ENCODE measurements around the gene ABHD1. TPM values are rescaled to one million over a fixed set of nuclear protein-coding genes. Genes with fewer than 3 reads are reported as not detected.

ABHD1 gene
- total and polyA plus RNA-seq, 2 donors (not counting 1 experiment from before 2014, with no cell fraction given), result 0.08 to 0.17 TPM

DNA sequence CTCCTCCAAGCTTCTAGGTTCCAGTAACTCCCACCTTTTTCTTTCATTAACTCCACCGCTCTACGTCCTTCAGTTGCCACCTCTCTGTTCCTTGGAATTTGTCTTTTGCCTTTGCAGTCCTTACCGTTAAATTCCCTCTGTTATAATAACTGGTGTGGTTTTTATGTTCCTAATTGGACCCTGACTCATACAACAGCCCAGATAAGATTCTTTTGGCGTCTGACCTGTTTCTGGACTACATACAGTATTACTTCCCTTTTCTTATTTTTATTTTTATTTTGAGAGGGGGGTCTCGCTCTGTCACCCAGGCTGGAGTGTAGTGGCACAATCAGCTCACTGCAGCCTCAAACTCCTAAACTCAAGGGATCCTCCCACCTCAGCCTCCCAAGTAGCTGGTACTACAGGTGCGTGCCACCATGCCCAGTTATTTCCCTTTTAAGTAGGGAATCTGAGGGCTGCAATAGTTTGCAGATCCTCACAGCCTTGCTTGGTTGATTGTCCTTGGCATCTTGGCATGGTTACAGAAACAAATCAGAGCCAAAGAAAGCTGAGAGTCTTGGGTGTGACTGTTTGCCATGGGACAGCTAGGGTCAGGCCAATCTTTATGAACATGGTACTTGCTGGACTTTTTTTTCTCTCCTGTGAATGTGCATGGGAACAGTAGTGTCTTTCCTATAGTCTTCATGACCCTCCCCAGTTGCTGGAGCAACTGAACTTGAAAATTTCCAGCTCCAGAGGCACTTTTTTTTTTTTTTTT is 47.1 kb downstream of the ABHD1 start:
- no peaks in the 10 kb centered on the region for H4K20me1 ChIP-seq (ENCODE audit: control insufficient read depth, extremely low read depth, insufficient read depth, low read length)
- no peaks in the 10 kb centered on the region for H3K4me1 ChIP-seq (ENCODE audit: control insufficient read depth, extremely low read depth, insufficient read depth, low read length)
- no peak overlapping the region for H3K27ac ChIP-seq (ENCODE audit: insufficient read depth, low read length)
- no peaks in the 10 kb centered on the region for H3K79me2 ChIP-seq (ENCODE audit: control insufficient read depth, insufficient read depth, low read length)
- no peak overlapping the region for H3K4me2 ChIP-seq (ENCODE audit: extremely low read depth, insufficient read depth, low read length)
- no peak overlapping the region for H3K4me3 ChIP-seq (replicated peaks in 1 of 4; ENCODE audit: control extremely low read depth in 1 of 4, insufficient read depth in 1 of 4, low read depth in 3 of 4, low read length in 4 of 4)
- no peaks in the 10 kb centered on the region for H3K36me3 ChIP-seq (ENCODE audit: control insufficient read depth, insufficient read depth, low read length)
- H3K27me3 ChIP-seq (ENCODE audit: control insufficient read depth, insufficient read depth, low read length), result peaks cover 14% of the 10 kb centered on the region
- H3K9me3 ChIP-seq (ENCODE audit: control insufficient read depth, insufficient read depth, low read depth, low read length), result no peaks in the 10 kb centered on the region
- TF ChIP-seq EZH2 (IDR thresholded peaks at IDR 0.05; ENCODE audit: low read length, missing control alignments), result no peak
- TF ChIP-seq, protein P1, sequence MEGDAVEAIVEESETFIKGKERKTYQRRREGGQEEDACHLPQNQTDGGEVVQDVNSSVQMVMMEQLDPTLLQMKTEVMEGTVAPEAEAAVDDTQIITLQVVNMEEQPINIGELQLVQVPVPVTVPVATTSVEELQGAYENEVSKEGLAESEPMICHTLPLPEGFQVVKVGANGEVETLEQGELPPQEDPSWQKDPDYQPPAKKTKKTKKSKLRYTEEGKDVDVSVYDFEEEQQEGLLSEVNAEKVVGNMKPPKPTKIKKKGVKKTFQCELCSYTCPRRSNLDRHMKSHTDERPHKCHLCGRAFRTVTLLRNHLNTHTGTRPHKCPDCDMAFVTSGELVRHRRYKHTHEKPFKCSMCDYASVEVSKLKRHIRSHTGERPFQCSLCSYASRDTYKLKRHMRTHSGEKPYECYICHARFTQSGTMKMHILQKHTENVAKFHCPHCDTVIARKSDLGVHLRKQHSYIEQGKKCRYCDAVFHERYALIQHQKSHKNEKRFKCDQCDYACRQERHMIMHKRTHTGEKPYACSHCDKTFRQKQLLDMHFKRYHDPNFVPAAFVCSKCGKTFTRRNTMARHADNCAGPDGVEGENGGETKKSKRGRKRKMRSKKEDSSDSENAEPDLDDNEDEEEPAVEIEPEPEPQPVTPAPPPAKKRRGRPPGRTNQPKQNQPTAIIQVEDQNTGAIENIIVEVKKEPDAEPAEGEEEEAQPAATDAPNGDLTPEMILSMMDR (conservative IDR thresholded peaks at IDR 0.05 in 1 of 2, IDR thresholded peaks at IDR 0.05 in 1 of 2; ENCODE audit: low read depth in 1 of 2, low read length in 2 of 2), result no peak
- DNase-seq (ENCODE audit: low read depth in 2 of 2), result peak in 1 of 2 donors; percentile 22
- no peak overlapping the region for H2AFZ ChIP-seq (ENCODE audit: low read length)
- H3K9ac ChIP-seq (ENCODE audit: insufficient read depth, low read length), result no peak overlapping the region

DNA sequence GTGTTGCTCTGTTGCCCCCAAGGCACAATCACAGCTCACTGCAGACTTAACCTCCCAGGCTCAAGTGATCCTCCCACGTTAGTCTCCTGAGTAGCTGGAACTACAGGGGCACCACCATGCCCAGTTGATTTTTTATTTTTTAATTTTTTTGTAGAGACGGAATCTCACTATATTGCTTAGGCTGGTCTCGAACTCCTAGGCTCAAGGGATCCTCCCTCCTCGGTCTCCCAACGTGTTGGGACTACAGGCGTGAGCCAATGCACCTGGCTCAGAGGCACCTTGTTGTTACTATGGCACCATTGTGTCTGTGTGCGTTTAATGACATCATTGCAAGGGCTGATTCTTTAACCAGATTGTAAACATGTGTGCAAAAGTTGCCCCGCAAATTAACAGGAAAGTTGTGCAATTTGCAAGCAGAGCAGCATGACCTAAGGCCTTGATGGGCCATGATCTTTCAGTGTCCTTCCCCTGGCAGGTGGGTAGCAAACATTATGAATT is 47.8 kb downstream of the ABHD1 start:
- Histone ChIP-seq H3K27me3 (ENCODE audit: control insufficient read depth, insufficient read depth, low read length) (peaks cover 14% of the 10 kb centered on the region), H3K36me3 (ENCODE audit: control insufficient read depth, insufficient read depth, low read length) (no peaks in the 10 kb centered on the region)
- no peak for DNase-seq (ENCODE audit: low read depth in 2 of 2)

DNA sequence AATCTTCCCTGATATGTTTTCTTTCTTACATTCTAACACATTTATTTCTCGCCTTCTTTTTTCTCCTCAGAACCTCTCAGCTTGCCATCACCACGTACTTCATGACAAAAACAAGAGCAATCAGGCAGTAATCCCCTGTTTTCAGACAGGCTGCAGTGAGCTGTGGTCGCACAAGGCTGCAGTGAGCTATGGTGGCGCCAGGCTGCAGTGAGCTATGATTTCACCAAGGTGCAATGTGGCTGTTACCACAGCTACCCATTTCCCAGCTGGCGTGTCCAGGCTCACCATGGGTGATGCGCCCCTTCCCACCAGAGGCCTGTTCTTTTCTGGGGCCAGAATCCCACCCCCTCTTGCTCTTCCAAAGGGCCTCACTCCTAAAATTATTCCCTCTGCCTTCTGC is 51.0 kb downstream of the ABHD1 start:
- Histone ChIP-seq H3K79me2 (ENCODE audit: control insufficient read depth, insufficient read depth, low read length) (no peaks in the 10 kb centered on the region), H3K9me3 (ENCODE audit: control insufficient read depth, insufficient read depth, low read depth, low read length) (no peaks in the 10 kb centered on the region), H3K4me3 (replicated peaks in 1 of 4; ENCODE audit: control extremely low read depth in 1 of 4, insufficient read depth in 1 of 4, low read depth in 3 of 4, low read length in 4 of 4) (no peak overlapping the region), H3K36me3 (ENCODE audit: control insufficient read depth, insufficient read depth, low read length) (no peaks in the 10 kb centered on the region), H3K4me1 (ENCODE audit: control insufficient read depth, extremely low read depth, insufficient read depth, low read length) (no peaks in the 10 kb centered on the region), H3K27me3 (ENCODE audit: control insufficient read depth, insufficient read depth, low read length) (peaks cover 14% of the 10 kb centered on the region), H3K27ac (ENCODE audit: insufficient read depth, low read length) (no peak overlapping the region), H3K9ac (ENCODE audit: insufficient read depth, low read length) (no peak overlapping the region), H4K20me1 (ENCODE audit: control insufficient read depth, extremely low read depth, insufficient read depth, low read length) (no peaks in the 10 kb centered on the region), H2AFZ (ENCODE audit: low read length) (no peak overlapping the region), H3K4me2 (ENCODE audit: extremely low read depth, insufficient read depth, low read length) (no peak overlapping the region)
- TF ChIP-seq, protein P1 (conservative IDR thresholded peaks at IDR 0.05 in 1 of 2, IDR thresholded peaks at IDR 0.05 in 1 of 2; ENCODE audit: low read depth in 1 of 2, low read length in 2 of 2), result no peak
- no peak for TF ChIP-seq EZH2 (IDR thresholded peaks at IDR 0.05; ENCODE audit: low read length, missing control alignments)
- peak in 1 of 2 donors; percentile 19 for DNase-seq (ENCODE audit: low read depth in 2 of 2)

More for the DNA sequence above, 47.8 kb downstream of the ABHD1 start:
- Histone ChIP-seq H3K4me3 (replicated peaks in 1 of 4; ENCODE audit: control extremely low read depth in 1 of 4, insufficient read depth in 1 of 4, low read depth in 3 of 4, low read length in 4 of 4) (no peak overlapping the region), H3K79me2 (ENCODE audit: control insufficient read depth, insufficient read depth, low read length) (no peaks in the 10 kb centered on the region), H3K4me1 (ENCODE audit: control insufficient read depth, extremely low read depth, insufficient read depth, low read length) (no peaks in the 10 kb centered on the region), H3K9ac (ENCODE audit: insufficient read depth, low read length) (no peak overlapping the region), H3K9me3 (ENCODE audit: control insufficient read depth, insufficient read depth, low read depth, low read length) (no peaks in the 10 kb centered on the region), H3K4me2 (ENCODE audit: extremely low read depth, insufficient read depth, low read length) (no peak overlapping the region), H2AFZ (ENCODE audit: low read length) (no peak overlapping the region), H4K20me1 (ENCODE audit: control insufficient read depth, extremely low read depth, insufficient read depth, low read length) (no peaks in the 10 kb centered on the region), H3K27ac (ENCODE audit: insufficient read depth, low read length) (no peak overlapping the region)
- TF ChIP-seq, protein P1 (conservative IDR thresholded peaks at IDR 0.05 in 1 of 2, IDR thresholded peaks at IDR 0.05 in 1 of 2; ENCODE audit: low read depth in 1 of 2, low read length in 2 of 2), result no peak
- no peak for TF ChIP-seq EZH2 (IDR thresholded peaks at IDR 0.05; ENCODE audit: low read length, missing control alignments)
